H9 (cell line): Measurements from ENCODE around the gene MYO5B. TPM values are rescaled to one million over a fixed set of nuclear protein-coding genes. Genes with fewer than 3 reads are reported as not detected.

Experiments
- DNase-seq: peaks from one replicate; pipeline ENCODE4 v3.0.0-alpha.2; 2017
- H2AFZ ChIP-seq: one replicate; pipeline ENCODE4 v1.6.1; 2013; ENCODE audit warnings: mild to moderate bottlenecking, low read length, control low read depth, moderate library complexity
- H2AK5ac ChIP-seq: 2 replicates; pipeline ENCODE4 v1.6.1; 2013; ENCODE audit warnings: low read length, control low read depth, mixed read lengths; ENCODE audit not compliant: insufficient read length
- H2BK120ac ChIP-seq: one replicate; pipeline ENCODE4 v1.6.1; 2013; ENCODE audit warnings: low read depth, mild to moderate bottlenecking, low read length, control low read depth, inconsistent platforms; ENCODE audit not compliant: poor library complexity, severe bottlenecking
- H2BK12ac ChIP-seq: 2 replicates; pipeline ENCODE4 v1.6.1; 2013; ENCODE audit warnings: low read length, control low read depth, mixed read lengths, low read depth; ENCODE audit not compliant: insufficient read length
- H2BK15ac ChIP-seq: 2 replicates; pipeline ENCODE4 v1.6.1; 2013; ENCODE audit warnings: low read depth, low read length, control low read depth
- H2BK20ac ChIP-seq: one replicate; pipeline ENCODE4 v1.6.1; 2013; ENCODE audit warnings: low read depth, mild to moderate bottlenecking, low read length, control low read depth, inconsistent platforms; ENCODE audit not compliant: poor library complexity, severe bottlenecking
- H2BK5ac ChIP-seq: 2 replicates; pipeline ENCODE4 v1.6.1; 2013; ENCODE audit warnings: low read length, control low read depth, mixed read lengths; ENCODE audit not compliant: insufficient read length
- H3K14ac ChIP-seq: 2 replicates; pipeline ENCODE4 v1.6.1; 2013; ENCODE audit warnings: low read length, control low read depth; ENCODE audit not compliant: insufficient read depth
- H3K18ac ChIP-seq: 2 replicates; pipeline ENCODE4 v1.6.1; 2013; ENCODE audit warnings: low read depth, mild to moderate bottlenecking, mixed read lengths, low read length, control low read depth; ENCODE audit not compliant: insufficient read length
- H3K23ac ChIP-seq: 2 replicates; pipeline ENCODE4 v1.6.1; 2013; ENCODE audit warnings: low read length, control low read depth, mixed read lengths, low read depth; ENCODE audit not compliant: insufficient read length
- H3K23me2 ChIP-seq: 2 replicates; pipeline ENCODE4 v1.6.1; 2013; ENCODE audit warnings: low read depth, mild to moderate bottlenecking, mixed read lengths, low read length, control low read depth; ENCODE audit not compliant: insufficient read length, poor library complexity, severe bottlenecking
- H3K27ac ChIP-seq: 2 replicates; pipeline ENCODE4 v1.5.1; 2013; ENCODE audit warnings: low read length, control low read depth, mixed read lengths, low read depth; ENCODE audit not compliant: insufficient read length
- H3K27me3 ChIP-seq: 2 replicates; pipeline ENCODE4 v1.6.1; 2013; ENCODE audit warnings: low read length, control low read depth, inconsistent platforms; ENCODE audit not compliant: insufficient read depth
- H3K4ac ChIP-seq: 2 replicates; pipeline ENCODE4 v1.6.1; 2013; ENCODE audit warnings: low read depth, mild to moderate bottlenecking, control low read depth, inconsistent platforms, low read length, moderate library complexity
- H3K4me1 ChIP-seq: 2 replicates; pipeline ENCODE4 v1.6.1; 2013; ENCODE audit warnings: low read length, control low read depth, inconsistent platforms; ENCODE audit not compliant: insufficient read depth
- H3K4me2 ChIP-seq: 2 replicates; pipeline ENCODE4 v1.6.1; 2013; ENCODE audit warnings: low read length, control low read depth, mixed read lengths; ENCODE audit not compliant: insufficient read length, insufficient read depth
- H3K56ac ChIP-seq: 2 replicates; pipeline ENCODE4 v1.6.1; 2013; ENCODE audit warnings: low read depth, mild to moderate bottlenecking, mixed read lengths, low read length, control low read depth; ENCODE audit not compliant: insufficient read length
- H3K79me1 ChIP-seq: 2 replicates; pipeline ENCODE4 v1.6.1; 2013; ENCODE audit warnings: low read depth, mild to moderate bottlenecking, moderate library complexity, low read length, control low read depth, inconsistent platforms; ENCODE audit not compliant: insufficient read depth, poor library complexity, severe bottlenecking
- H3K79me2 ChIP-seq: 2 replicates; pipeline ENCODE4 v1.6.1; 2013; ENCODE audit warnings: low read length, control low read depth, inconsistent platforms; ENCODE audit not compliant: insufficient read depth
- H3K9ac ChIP-seq: 2 replicates; pipeline ENCODE4 v1.6.1; 2013; ENCODE audit warnings: low read length, control low read depth, mixed read lengths; ENCODE audit not compliant: insufficient read length; ENCODE audit errors: extremely low read depth
- H3K9me3 ChIP-seq: one replicate; pipeline ENCODE4 v1.6.1; 2013; ENCODE audit warnings: low read depth, low read length, inconsistent platforms; ENCODE audit not compliant: control insufficient read depth
- H3T11ph ChIP-seq: one replicate; pipeline ENCODE4 v1.6.1; 2013; ENCODE audit warnings: mild to moderate bottlenecking, low read length, control low read depth, inconsistent platforms
- H4K20me1 ChIP-seq: one replicate; pipeline ENCODE4 v1.6.1; 2013; ENCODE audit not compliant: control insufficient read depth, insufficient read length, insufficient read depth
- H4K5ac ChIP-seq: 2 replicates; pipeline ENCODE4 v1.6.1; 2013; ENCODE audit warnings: low read depth, mild to moderate bottlenecking, mixed read lengths, low read length, control low read depth; ENCODE audit not compliant: insufficient read length
- H4K8ac ChIP-seq: replicated peaks from 2 replicates; pipeline ENCODE4 v1.6.1; 2013; ENCODE audit warnings: low read length, control low read depth, mixed read lengths, low read depth; ENCODE audit not compliant: insufficient read length
- H4K91ac ChIP-seq: 2 replicates; pipeline ENCODE4 v1.6.1; 2013; ENCODE audit warnings: low read depth, mild to moderate bottlenecking, moderate library complexity, mixed read lengths, low read length, control low read depth; ENCODE audit not compliant: insufficient read length
- H3K27ac Mint-ChIP-seq, 3 experiments: 2 replicates in 2 of 3; 3 replicates in 1 of 3; pipeline ENCODE4 v1.8.0; 2020 to 2021; ENCODE audit warnings: mixed read lengths in 3 of 3, mild to moderate bottlenecking in 1 of 3, moderate library complexity in 1 of 3
- H3K27me3 Mint-ChIP-seq: 2 replicates; pipeline ENCODE4 v1.8.0; 2021; ENCODE audit warnings: low read depth, mild to moderate bottlenecking, moderate library complexity, mixed read lengths
- H3K36me3 Mint-ChIP-seq, 3 experiments: 2 replicates in 2 of 3; 3 replicates in 1 of 3; pipeline ENCODE4 v1.8.0; 2020 to 2021; ENCODE audit warnings: low read depth in 3 of 3, mixed read lengths in 3 of 3; ENCODE audit not compliant: insufficient read depth in 1 of 3
- H3K4me1 Mint-ChIP-seq, 2 experiments: 2 replicates each; pipeline ENCODE4 v1.8.0; 2020; ENCODE audit warnings: mixed read lengths in 2 of 2
- H3K4me3 Mint-ChIP-seq, 2 experiments: 2 replicates in 1 of 2; 3 replicates in 1 of 2; pipeline ENCODE4 v1.8.0; 2020 to 2021; ENCODE audit warnings: mild to moderate bottlenecking in 2 of 2, mixed read lengths in 2 of 2, moderate library complexity in 1 of 2
- H3K9me3 Mint-ChIP-seq, 2 experiments: 2 replicates in 1 of 2; 3 replicates in 1 of 2; pipeline ENCODE4 v1.8.0; 2020; ENCODE audit warnings: mild to moderate bottlenecking in 2 of 2, mixed read lengths in 2 of 2, moderate library complexity in 1 of 2
- WGBS: extraction: QIAGEN DNeasy Blood & Tissue Kit; methylation state at CpG from one replicate; pipeline ENCODE4 v1.1.7; 2013; ENCODE audit warnings: missing lambda C conversion rate, low lambda C conversion rate, mixed read lengths; ENCODE audit not compliant: insufficient read length; ENCODE audit errors: extremely low coverage; 5-methylcytosine and 5-hydroxymethylcytosine counted together
- total RNA-seq: library from RNA; stranded (reverse); gene quantifications from 2 replicates; pipeline ENCODE4 v1.2.1, GENCODE V29; 2021
- TF ChIP-seq, protein P1 (sequence below): fragments of 200-600 bp; sonication (generic); conservative IDR thresholded peaks from 3 replicates; pipeline ENCODE4 v1.8.0; 2021; ENCODE audit warnings: antibody characterized with exemption, mild to moderate bottlenecking

The MYO5B gene
- total RNA-seq, 1 experiment from 2014 or later: 9.3 TPM

DNA sequence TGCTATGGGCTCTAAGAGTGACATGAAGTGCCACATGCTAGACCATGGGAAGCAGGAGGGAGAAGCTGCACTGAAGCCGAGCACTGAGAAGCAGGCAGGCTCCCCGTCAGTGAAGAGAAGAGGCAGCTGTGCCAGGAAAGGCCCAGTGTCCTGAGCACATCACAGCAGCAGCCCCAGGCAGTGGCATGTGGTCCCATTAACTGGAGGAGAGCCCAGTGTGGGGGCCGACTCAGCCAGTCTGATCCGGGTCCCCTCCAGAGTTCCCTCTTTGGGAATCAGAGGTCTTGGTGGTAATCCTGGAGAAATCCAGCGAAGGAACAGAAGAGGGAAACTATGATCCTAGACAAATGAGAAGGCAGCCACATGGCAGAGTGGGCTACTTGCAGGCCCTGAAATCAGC, 284.9 kb downstream of the MYO5B start:
- Histone ChIP-seq H3K4ac (no peak overlapping the region), H3K4me1 (peaks cover 3% of the 10 kb centered on the region; the same call in 1 of the 2 replicates), H3K18ac (no peak overlapping the region), H3K14ac (no peak overlapping the region), H2BK5ac (no peak overlapping the region), H3K79me1 (no peaks in the 10 kb centered on the region), H2AK5ac (no peak overlapping the region), H4K20me1 (no peaks in the 10 kb centered on the region), H3K9ac (no peak overlapping the region), H3K27ac (no peak overlapping the region), H4K91ac (no peak overlapping the region), H2BK15ac (no peak overlapping the region), H2BK120ac (no peak overlapping the region), H2BK20ac (no peak overlapping the region), H3K27me3 (no peaks in the 10 kb centered on the region), H3K23ac (no peak overlapping the region), H4K8ac (no peak overlapping the region), H3K79me2 (no peaks in the 10 kb centered on the region), H3T11ph (no peak overlapping the region), H4K5ac (no peak overlapping the region), H3K56ac (no peak overlapping the region), H2BK12ac (no peak overlapping the region), H3K4me2 (no peak overlapping the region), H3K9me3 (no peaks in the 10 kb centered on the region), H3K23me2 (no peaks in the 10 kb centered on the region), H2AFZ (no peak overlapping the region)
- Mint-ChIP-seq H3K27ac (no peak overlapping the region), H3K4me1 (peaks cover 16 to 23% of the 10 kb centered on the region in 2 experiments), H3K36me3 (peaks cover 2 to 20% (median 14%) of the 10 kb centered on the region in 3 experiments), H3K9me3 (peaks cover 9 to 17% of the 10 kb centered on the region in 2 experiments), H3K4me3 (no peak overlapping the region), H3K27me3 (peaks cover 18% of the 10 kb centered on the region)
- TF ChIP-seq, protein P1, sequence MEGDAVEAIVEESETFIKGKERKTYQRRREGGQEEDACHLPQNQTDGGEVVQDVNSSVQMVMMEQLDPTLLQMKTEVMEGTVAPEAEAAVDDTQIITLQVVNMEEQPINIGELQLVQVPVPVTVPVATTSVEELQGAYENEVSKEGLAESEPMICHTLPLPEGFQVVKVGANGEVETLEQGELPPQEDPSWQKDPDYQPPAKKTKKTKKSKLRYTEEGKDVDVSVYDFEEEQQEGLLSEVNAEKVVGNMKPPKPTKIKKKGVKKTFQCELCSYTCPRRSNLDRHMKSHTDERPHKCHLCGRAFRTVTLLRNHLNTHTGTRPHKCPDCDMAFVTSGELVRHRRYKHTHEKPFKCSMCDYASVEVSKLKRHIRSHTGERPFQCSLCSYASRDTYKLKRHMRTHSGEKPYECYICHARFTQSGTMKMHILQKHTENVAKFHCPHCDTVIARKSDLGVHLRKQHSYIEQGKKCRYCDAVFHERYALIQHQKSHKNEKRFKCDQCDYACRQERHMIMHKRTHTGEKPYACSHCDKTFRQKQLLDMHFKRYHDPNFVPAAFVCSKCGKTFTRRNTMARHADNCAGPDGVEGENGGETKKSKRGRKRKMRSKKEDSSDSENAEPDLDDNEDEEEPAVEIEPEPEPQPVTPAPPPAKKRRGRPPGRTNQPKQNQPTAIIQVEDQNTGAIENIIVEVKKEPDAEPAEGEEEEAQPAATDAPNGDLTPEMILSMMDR: no peak
- DNase-seq: no peak
- WGBS: no CpG with 5 or more reads among the region's 5 CpGs
